Loucy (cell line): ENCODE measurements around the gene SDK1.
"Not testable (repeated sequence)": the region's sequence is repeated elsewhere in the genome, so short reads cannot be mapped to it uniquely, and the experiment has no call there.

Experiments
- H2AFZ ChIP-seq: fragments of 200-600 bp; sonication (generic); 2 replicates; pipeline ENCODE4 v1.6.0; 2016; ENCODE audit warnings: antibody characterized with exemption, mild to moderate bottlenecking, low read length, moderate library complexity
- H3F3A ChIP-seq: fragments of 200-600 bp; 2 replicates; pipeline ENCODE4 v1.6.0; 2016; ENCODE audit warnings: antibody characterized with exemption, low read depth, mild to moderate bottlenecking
- H3K27me3 ChIP-seq: fragments of 200-600 bp; sonication (generic); 2 replicates; pipeline ENCODE4 v1.6.1; 2014; ENCODE audit warnings: low read length, mild to moderate bottlenecking; ENCODE audit not compliant: insufficient read depth, poor library complexity, severe bottlenecking
- H3K36me3 ChIP-seq: fragments of 200-600 bp; sonication (generic); 2 replicates; pipeline ENCODE4 v1.6.1; 2016; ENCODE audit warnings: low read length; ENCODE audit not compliant: insufficient read depth
- H3K4me1 ChIP-seq: fragments of 200-600 bp; sonication (generic); 2 replicates; pipeline ENCODE4 v1.5.1; 2014; ENCODE audit warnings: low read length, mild to moderate bottlenecking; ENCODE audit not compliant: insufficient read depth, poor library complexity, severe bottlenecking
- H3K4me2 ChIP-seq: fragments of 200-600 bp; sonication (generic); 2 replicates; pipeline ENCODE4 v1.6.0; 2014; ENCODE audit warnings: antibody characterized with exemption, low read length, low read depth, mild to moderate bottlenecking; ENCODE audit not compliant: poor library complexity, severe bottlenecking
- H3K4me3 ChIP-seq: fragments of 200-600 bp; sonication (generic); 2 replicates; pipeline ENCODE4 v1.5.1; 2014; ENCODE audit warnings: low read length, mild to moderate bottlenecking, mixed read lengths; ENCODE audit not compliant: poor library complexity, severe bottlenecking
- H3K79me2 ChIP-seq: fragments of 200-600 bp; sonication (generic); 2 replicates; pipeline ENCODE4 v1.6.1; 2014; ENCODE audit warnings: low read length; ENCODE audit not compliant: insufficient read depth
- H3K9ac ChIP-seq: fragments of 200-600 bp; sonication (generic); 2 replicates; pipeline ENCODE4 v1.6.0; 2014; ENCODE audit warnings: mild to moderate bottlenecking, low read depth, low read length, moderate library complexity; ENCODE audit not compliant: poor library complexity, severe bottlenecking
- H3K9me2 ChIP-seq: fragments of 200-600 bp; sonication (generic); replicated peaks from 2 replicates; pipeline ENCODE4 v1.6.1; 2016; ENCODE audit warnings: low read depth, low read length, mixed read lengths
- H3K9me3 ChIP-seq: fragments of 200-600 bp; sonication (generic); 2 replicates; pipeline ENCODE4 v1.6.1; 2014; ENCODE audit warnings: mild to moderate bottlenecking, antibody characterized with exemption, low read length, low read depth; ENCODE audit not compliant: insufficient read depth
- H4K20me1 ChIP-seq: fragments of 200-600 bp; sonication (generic); 2 replicates; pipeline ENCODE4 v1.6.0; 2014; ENCODE audit warnings: antibody characterized with exemption, low read length, mild to moderate bottlenecking; ENCODE audit not compliant: insufficient read depth, poor library complexity, severe bottlenecking
- CTCF ChIP-seq: fragments of 200-600 bp; sonication (generic); conservative IDR thresholded peaks from 2 replicates; pipeline ENCODE4 v1.5.1; 2014; ENCODE audit warnings: mild to moderate bottlenecking, antibody characterized with exemption, low read length
- EZH2phosphoT487 ChIP-seq: fragments of 200-600 bp; IDR thresholded peaks from 2 replicates; pipeline ENCODE4 v1.6.1; 2018; ENCODE audit warnings: antibody characterized with exemption, mild to moderate bottlenecking, moderate library complexity, borderline replicate concordance

SDK1 gene

GRCh38 chr7:3748389-3748788, 447.3 kb downstream of the SDK1 start:
- Histone ChIP-seq H3K4me3 (no peak overlapping the region), H3K79me2 (no peaks in the 10 kb centered on the region), H3K36me3 (no peaks in the 10 kb centered on the region), H3K27me3 (no peaks in the 10 kb centered on the region), H3K4me1 (no peaks in the 10 kb centered on the region), H3K9ac (no peak overlapping the region), H4K20me1 (no peaks in the 10 kb centered on the region), H3K4me2 (no peak overlapping the region), H3K9me2 (no peaks in the 10 kb centered on the region), H2AFZ (no peak overlapping the region), H3F3A (no peaks in the 10 kb centered on the region), H3K9me3 (no peaks in the 10 kb centered on the region)
- TF ChIP-seq CTCF (no peak), EZH2phosphoT487 (no peak)

- Histone ChIP-seq H2AFZ (no peak overlapping the region), H3K79me2 (no peaks in the 10 kb centered on the region), H3K9ac (no peak overlapping the region), H3F3A (no peaks in the 10 kb centered on the region), H3K4me3 (no peak overlapping the region), H3K9me2 (no peaks in the 10 kb centered on the region), H3K4me1 (no peaks in the 10 kb centered on the region), H3K27me3 (no peaks in the 10 kb centered on the region), H3K36me3 (no peaks in the 10 kb centered on the region), H4K20me1 (no peaks in the 10 kb centered on the region), H3K4me2 (no peak overlapping the region), H3K9me3 (no peaks in the 10 kb centered on the region; the same call in 1 of the 2 replicates)
- TF ChIP-seq EZH2phosphoT487 = no peak
- TF ChIP-seq CTCF = no peak
Measured at GRCh38 chr7:3753868-3754267, 452.8 kb downstream of the SDK1 start.

DNA sequence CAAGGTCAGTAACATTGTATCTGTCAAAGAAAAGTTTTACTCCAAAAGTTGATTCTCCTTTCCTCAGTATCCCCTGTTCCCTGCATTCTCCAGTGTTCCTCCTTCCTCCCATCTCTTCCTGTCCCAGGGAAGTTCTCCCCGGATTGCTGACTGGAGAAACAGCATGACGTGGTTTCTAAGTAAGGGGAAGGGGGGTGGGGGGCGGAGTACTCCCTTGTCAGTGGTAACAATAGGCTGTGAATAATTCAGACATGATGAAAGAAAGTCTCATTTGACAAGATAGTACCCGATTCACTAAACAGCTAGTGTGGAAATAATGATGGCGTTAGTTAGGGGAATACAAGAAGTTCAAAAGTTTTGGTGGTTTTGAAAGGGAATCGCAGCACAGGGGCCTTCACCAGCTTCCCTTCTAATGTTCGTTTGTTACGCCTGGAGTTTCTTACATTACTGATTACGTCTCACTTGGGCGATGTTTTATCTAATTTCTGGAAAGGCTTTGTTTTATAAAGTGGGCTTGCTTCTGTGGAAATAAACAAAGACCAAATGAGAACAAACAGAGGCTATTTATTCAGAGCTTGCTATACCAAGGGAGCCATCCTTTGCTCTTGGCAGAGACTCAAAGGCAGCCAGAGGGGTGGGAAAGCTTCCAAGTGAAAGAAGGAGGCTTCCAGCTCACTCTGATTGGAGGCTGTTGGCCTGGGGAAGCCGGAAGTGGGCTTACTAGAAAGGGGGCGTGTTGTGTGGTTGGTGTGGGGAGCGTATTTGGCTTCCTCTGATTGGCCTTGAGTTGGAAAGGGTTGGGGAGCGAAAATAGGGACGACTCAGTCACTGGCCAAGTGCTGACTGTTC, 453.7 kb downstream of the SDK1 start:
- H3K9ac ChIP-seq = no peak overlapping the region
- no peaks in the 10 kb centered on the region for H4K20me1 ChIP-seq
- TF ChIP-seq CTCF (no peak), EZH2phosphoT487 (no peak)
- no peaks in the 10 kb centered on the region for H3K27me3 ChIP-seq
- no peaks in the 10 kb centered on the region; the same call in 1 of the 2 replicates for H3K9me3 ChIP-seq
- H2AFZ ChIP-seq = no peak overlapping the region
- H3K79me2 ChIP-seq = no peaks in the 10 kb centered on the region
- H3F3A ChIP-seq = no peaks in the 10 kb centered on the region
- no peaks in the 10 kb centered on the region for H3K9me2 ChIP-seq
- H3K4me2 ChIP-seq = no peak overlapping the region
- no peaks in the 10 kb centered on the region for H3K36me3 ChIP-seq
- no peak overlapping the region for H3K4me3 ChIP-seq
- H3K4me1 ChIP-seq = no peaks in the 10 kb centered on the region

GRCh38 chr7:3755778-3756453, 454.9 kb downstream of the SDK1 start:
- not testable (repeated sequence) for H2AFZ ChIP-seq, H3K9ac ChIP-seq, H3K4me1 ChIP-seq, H3K9me3 ChIP-seq, H4K20me1 ChIP-seq, H3K36me3 ChIP-seq, H3K27me3 ChIP-seq, H3K4me3 ChIP-seq, H3K9me2 ChIP-seq, H3F3A ChIP-seq, H3K4me2 ChIP-seq, H3K79me2 ChIP-seq
